DMS 273 (cell line): Measurements from ENCODE around the gene DMRTB1.
"Not testable (repeated sequence)": the region's sequence is repeated elsewhere in the genome, so short reads cannot be mapped to it uniquely, and the experiment has no call there.

Experiments
- DNase-seq: peaks from one replicate; lab custom pipeline; 2025; ENCODE audit not compliant: unreplicated experiment; lab: John Stamatoyannopoulos, UW

The DMRTB1 gene

GRCh38 chr1:53434405-53435007, 24.7 kb upstream of the DMRTB1 start:
- not testable (repeated sequence) for DNase-seq

GRCh38 chr1:53435151-53435550, 24.0 kb upstream of the DMRTB1 start:
- DNase-seq = no peak

GRCh38 chr1:53438427-53439336, 20.5 kb upstream of the DMRTB1 start:
- DNase-seq = no peak

- no peak for DNase-seq
Observed at GRCh38 chr1:53439337-53440207, 19.6 kb upstream of the DMRTB1 start.

GRCh38 chr1:53440633-53441032, 18.6 kb upstream of the DMRTB1 start:
- no peak for DNase-seq

- DNase-seq = peak; percentile 20
Observed at GRCh38 chr1:53442299-53442698, 16.9 kb upstream of the DMRTB1 start.

- DNase-seq = no peak
Observed at GRCh38 chr1:53446051-53446450, 13.1 kb upstream of the DMRTB1 start.

GRCh38 chr1:53447413-53447812, 11.8 kb upstream of the DMRTB1 start:
- no peak for DNase-seq

- DNase-seq = no peak
Observed at GRCh38 chr1:53448241-53448841, 10.9 kb upstream of the DMRTB1 start.

GRCh38 chr1:53449021-53449420, 10.2 kb upstream of the DMRTB1 start:
- no peak for DNase-seq

- DNase-seq = no peak
Observed at GRCh38 chr1:53449693-53450092, 9.5 kb upstream of the DMRTB1 start.

GRCh38 chr1:53450225-53450624, 9.0 kb upstream of the DMRTB1 start:
- DNase-seq = peak; percentile 35

- DNase-seq = no peak
Observed at GRCh38 chr1:53454019-53454418, 5.2 kb upstream of the DMRTB1 start.

- DNase-seq = no peak
Observed at GRCh38 chr1:53455364-53455991, 3.7 kb upstream of the DMRTB1 start.

GRCh38 chr1:53458634-53459033, 565 bp upstream of the DMRTB1 start:
- no peak for DNase-seq

GRCh38 chr1:53460211-53460634, 1.0 kb downstream of the DMRTB1 start:
- no peak for DNase-seq

GRCh38 chr1:53460666-53461322, 1.6 kb downstream of the DMRTB1 start:
- no peak for DNase-seq

GRCh38 chr1:53461323-53462044, 2.3 kb downstream of the DMRTB1 start:
- DNase-seq = no peak

- DNase-seq = no peak
Observed at GRCh38 chr1:53462193-53462592, 3.0 kb downstream of the DMRTB1 start.
